Dermis microvascular lymphatic vessel endothelial cell (primary cell): Measurements from ENCODE around the gene STYX. TPM values are rescaled to one million over a fixed set of nuclear protein-coding genes. Genes with fewer than 3 reads are reported as not detected.
"Not testable (repeated sequence)": the region's sequence is repeated elsewhere in the genome, so short reads cannot be mapped to it uniquely, and the experiment has no call there.

Experiments
- DNase-seq, 2 donors: peaks; one replicate each; pipeline versions ENCODE4 v3.0.0 to v3.0.0-alpha.2; 2010; ENCODE audit warnings: low read depth in 2 of 2
- total RNA-seq: library from RNA; depleted of rRNA; stranded (reverse); fragments of >200 nt; gene quantifications from 2 replicates; pipeline ENCODE4 v1.2.1, GENCODE V29; 2014

Gene STYX
- total RNA-seq, 1 donor from 2014 or later = 22.2 TPM

DNA sequence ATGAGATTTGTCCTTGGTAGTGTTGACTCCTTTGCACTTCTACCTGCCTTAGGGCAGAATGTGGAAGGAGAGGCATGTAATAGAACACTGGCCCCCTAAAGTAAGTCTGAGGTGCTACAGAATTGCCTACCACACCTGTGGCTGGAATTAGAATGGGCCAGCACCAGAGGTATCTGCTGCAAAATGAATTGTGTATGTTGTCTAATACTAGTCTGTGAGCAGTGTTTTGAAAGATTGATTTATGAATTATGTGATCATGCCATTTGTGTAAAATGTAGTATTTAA lies 5.7 kb upstream of the STYX start:
- no peak for DNase-seq

DNA sequence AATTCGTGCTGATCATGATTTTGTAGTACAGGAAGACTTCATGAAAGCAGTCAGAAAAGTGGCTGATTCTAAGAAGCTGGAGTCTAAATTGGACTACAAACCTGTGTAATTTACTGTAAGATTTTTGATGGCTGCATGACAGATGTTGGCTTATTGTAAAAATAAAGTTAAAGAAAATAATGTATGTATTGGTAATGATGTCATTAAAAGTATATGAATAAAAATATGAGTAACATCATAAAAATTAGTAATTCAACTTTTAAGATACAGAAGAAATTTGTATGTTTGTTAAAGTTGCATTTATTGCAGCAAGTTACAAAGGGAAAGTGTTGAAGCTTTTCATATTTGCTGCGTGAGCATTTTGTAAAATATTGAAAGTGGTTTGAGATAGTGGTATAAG lies 2.5 kb upstream of the STYX start:
- DNase-seq = not testable (repeated sequence)

DNA sequence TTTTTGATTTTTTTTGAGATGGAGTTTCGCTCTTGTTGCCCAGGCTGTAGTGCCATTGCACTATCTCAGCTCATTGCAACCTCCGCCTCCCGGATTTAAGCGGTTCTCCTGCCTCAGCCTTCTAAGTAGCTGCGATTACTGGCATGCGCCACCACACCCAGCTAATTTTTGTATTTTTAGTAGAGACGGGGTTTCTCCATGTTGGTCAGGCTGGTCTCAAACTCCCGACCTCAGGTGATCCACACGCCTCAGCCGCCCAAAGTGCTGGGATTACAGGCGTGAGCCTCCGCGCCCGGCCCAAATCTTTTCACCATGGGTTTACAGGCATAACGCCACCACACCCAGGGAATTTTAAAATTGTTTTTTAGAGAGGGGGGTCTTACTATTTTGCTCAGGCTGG lies 931 bp upstream of the STYX start:
- not testable (repeated sequence) for DNase-seq

DNA sequence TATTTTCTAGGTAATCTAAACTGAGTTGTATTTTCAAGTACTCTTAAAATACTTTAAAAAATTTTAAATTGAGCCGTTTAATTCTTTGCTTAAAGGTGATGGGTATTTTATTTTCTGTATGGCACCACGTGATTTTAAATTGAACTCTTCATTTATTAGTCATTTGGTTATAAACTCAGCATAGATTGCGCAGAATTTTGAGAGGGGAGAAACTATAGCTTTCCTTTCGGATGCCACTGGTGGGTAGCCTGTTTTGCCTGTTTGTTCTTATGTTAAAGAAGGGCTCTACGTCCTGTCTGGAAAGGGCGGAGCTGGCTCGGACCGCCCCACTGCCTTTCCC lies 411 bp upstream of the STYX start:
- no peak for DNase-seq

DNA sequence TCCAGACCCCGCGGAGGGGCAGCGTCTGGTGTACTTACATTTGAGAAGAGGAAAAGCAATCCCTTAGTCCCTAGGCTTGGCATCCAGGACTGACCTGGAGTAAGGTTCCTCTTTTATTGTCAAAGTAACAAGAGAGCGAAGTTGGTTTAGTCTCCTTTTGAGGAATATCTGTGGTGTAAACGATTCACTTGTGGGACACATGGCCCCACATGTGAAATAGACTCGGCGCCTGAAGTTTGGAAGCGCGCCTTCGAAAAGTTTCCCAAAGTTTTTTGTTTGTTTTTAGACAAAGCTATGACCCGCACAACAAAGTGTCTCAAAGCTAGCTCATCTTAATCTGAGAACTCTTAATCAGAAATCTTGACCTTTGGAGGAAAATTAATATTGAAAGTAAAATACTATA lies 744 bp downstream of the STYX start:
- no peak for DNase-seq

- DNase-seq = no peak
Measured at GRCh38 chr14:52733824-52734223, 3.9 kb downstream of the STYX start.

GRCh38 chr14:52735921-52736489 lies 6.0 kb downstream of the STYX start:
- no peak for DNase-seq

DNA sequence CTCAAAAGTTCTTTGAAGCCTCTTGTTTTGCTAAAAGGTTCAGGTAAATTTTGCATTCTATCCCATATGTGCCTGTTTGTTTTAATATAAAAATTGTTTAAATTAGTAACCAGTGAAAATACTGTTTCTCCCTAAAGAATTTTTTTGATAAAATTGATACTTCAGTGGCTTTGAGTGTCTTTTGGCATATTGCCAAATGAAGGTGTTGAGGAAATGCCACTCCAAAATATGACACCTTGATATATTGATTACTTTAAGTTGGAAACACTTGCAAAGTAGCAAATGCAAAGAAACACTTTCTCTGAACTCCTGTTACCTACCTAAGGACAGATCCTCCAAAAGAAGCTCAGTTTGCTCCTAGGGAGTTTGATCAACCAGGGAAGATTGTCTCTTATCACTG lies 8.4 kb downstream of the STYX start:
- DNase-seq = no peak

- peak in 1 of 2 donors; percentile 53 for DNase-seq
Measured at GRCh38 chr14:52740751-52741150, 10.8 kb downstream of the STYX start.

- peak in 1 of 2 donors; percentile 10 for DNase-seq
Measured at GRCh38 chr14:52741865-52742264, 11.9 kb downstream of the STYX start.

DNA sequence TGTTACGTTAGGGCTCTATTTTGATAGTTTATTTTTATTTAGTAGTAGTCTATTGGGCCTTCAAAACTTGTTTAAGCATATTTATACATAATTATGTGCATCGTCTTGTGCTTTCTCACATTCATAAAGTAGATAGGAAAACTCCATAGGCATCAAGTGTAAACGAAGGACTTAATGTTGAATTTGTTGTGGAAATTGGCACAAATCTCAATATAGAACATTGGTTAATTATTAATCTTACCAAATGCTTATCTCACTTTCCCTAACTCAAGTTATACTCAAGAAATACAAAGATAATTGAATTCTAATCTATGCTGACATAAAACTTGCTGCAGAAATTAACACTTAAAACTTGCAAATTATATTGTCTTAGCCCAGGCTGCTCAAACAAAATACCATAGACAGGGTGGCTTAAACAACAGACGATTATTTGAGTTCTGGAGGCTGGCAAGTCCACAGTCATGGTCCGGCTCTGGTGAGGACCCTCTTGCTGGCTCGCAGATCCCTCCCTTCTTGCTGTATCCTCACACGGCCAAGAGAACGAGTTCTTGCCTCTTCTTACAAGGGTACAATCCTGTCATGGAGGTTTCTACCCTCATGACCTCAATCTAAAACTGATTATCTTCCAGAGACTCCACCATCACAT lies 18.8 kb downstream of the STYX start:
- no peak for DNase-seq

DNA sequence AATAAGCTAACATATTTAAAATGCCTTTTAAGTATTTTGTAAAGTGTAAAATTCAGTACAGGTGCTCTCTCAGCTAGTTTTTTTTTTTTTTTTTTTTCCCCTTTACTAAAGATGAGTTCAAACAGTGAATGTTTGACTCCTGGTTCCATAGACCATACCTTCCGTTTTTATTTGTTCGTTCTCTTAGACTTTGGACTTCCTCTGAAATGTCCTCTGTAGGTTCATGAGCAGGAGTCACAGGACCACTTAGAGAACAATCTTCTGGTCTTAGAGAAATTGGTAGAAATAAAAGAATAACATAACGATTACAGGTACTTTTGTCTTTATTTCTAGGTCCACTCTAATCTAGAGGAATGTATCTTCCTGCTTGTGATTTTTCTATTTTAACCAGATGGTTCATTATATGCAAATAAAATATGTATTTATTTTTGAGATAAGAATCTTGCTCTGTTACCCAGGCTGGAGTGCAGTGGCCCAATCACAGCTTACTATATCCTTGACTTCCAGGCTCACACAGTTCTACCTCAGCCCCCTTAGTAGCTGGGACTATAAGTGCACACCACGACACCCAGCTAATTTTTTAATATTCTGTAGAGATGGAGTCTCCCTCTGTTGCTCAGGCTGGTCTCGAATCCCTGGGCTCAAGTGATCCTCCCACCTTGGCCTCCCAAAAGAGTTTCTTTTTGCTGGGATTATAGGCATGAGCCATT lies 25.8 kb downstream of the STYX start:
- no peak for DNase-seq

GRCh38 chr14:52759145-52759544 lies 29.2 kb downstream of the STYX start:
- DNase-seq = no peak

DNA sequence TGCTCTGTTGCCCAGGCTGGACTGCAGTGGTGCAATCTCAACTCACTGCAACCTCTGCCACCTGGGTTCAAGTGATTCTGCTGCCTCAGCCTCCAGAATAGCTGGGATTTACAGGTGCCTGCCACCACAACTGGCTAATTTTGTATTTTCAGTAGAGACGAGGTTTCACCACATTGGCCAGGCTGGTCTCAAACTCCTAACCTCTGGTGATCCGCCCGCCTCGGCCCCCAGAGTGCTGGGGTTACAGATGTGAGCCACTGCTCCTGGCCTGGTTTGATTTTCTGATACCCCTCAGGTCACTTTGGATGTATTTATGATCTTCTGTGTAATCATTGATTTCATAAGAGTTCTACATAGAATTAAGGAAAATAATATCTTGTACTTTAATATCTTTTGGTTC lies 33.0 kb downstream of the STYX start:
- not testable (repeated sequence) for DNase-seq

GRCh38 chr14:52767058-52767833 lies 37.3 kb downstream of the STYX start:
- no peak for DNase-seq

DNA sequence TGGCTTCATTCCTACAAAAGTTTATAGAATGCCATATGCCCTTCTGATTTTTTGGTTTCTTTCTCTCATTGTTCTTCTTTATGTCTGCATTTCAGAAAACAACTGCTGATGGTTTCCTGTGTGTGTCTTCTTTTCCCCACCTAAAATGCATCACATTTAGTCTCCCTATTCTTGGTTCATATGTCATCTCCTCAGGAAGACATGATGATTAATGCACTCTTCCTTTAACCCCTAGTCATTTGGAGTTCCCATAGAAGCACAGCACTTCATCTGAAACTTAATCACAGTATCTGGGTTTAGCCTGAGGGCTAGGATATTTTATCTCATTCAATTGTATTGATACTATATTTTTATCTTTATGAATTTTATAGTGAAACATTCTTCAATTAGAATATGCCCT lies 39.9 kb downstream of the STYX start:
- peak in 1 of 2 donors; percentile 78 for DNase-seq

DNA sequence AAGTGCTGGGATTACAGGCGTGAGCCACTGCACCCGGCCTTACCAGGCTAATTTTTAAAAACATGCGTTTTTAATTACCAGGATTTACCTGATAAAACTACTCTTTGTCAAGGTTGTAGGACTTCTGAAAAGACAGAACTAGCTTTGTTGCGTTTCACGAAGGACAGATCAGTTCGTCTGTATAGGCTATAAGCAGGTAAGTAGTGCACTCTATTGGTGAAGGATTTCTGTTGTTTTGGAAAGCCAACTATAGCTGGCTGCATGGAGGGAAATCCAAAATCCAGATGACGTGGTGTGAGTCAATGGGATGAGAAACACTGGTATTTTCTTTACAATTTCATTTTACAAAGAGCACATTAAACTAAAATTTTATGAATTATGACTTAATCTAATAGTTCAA lies 46.9 kb downstream of the STYX start:
- no peak for DNase-seq

DNA sequence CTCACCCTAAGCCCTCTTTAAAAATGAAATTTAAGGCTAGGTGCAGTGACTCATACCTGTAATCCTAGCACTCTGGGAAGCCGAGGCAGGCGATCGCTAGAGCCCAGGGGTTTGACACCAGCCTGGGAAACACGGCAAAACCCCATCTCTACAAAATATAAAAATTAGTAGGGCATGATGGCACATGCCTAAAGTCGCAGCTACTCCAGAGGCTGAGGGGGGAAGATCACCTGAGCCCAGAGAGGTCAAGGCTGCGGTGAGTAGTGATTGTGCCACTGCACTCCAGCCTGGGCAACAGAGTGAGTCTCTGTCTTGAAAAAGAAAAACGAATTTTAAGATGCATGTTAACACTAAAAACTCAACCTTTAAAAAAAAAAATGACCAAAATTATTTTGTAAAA lies 48.7 kb downstream of the STYX start:
- DNase-seq = no peak

DNA sequence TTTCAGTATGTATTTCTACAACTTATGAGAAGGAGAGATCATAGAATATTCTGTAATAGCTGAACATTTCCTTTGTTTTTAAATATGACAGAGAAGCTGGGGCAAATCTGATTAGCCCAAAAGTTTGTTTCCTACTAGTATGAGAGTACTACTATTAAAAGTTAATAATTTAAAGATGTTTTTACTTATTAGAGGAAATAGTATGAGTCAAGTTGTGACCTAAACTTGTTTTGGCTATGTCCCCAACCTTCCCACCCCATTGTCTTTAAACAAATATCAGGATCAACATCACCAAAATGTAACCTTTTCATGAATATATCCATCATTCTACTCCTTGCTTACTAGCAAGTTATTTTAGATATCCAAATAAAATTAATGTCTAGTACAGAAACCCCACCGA lies 50.9 kb downstream of the STYX start:
- peak in 1 of 2 donors; percentile 42 for DNase-seq

DNA sequence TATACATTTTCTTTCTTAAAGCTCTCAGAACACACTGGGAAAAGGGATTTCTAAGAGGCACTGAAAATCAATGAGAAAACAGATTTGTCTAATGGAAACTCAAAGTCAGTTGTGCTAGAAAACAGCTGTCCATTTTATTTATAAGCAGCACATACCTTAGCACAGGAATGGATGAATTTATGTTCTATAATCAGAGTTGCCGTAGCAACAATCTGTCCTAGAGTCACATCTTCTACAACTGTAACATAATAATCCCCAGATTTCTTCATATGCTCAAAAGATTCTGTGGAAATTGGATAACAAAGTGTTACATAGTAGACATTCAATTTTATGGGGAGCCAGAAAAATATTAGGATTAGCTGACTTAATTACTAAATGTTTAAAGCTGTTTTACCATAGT lies 51.7 kb downstream of the STYX start:
- DNase-seq = peak in 1 of 2 donors; percentile 6

DNA sequence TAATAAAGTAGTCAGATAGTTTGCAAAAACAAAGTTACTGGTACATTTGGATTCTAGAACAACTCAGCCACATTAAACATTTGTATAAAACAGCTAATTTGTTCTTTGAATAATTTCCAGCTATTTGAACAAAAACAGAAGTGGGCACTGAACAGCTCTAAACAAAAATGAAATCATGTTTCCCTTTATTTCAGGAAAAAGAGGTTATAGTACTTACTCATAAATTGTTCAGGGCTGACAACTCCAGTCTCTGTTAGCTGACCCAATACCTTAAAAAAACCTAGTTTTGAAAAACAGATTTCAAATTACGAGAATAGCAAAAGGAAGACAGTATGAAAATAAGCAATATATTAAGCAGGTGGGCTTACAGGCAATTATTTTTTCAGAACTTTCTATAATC lies 53.2 kb downstream of the STYX start:
- peak in 1 of 2 donors; percentile 45 for DNase-seq

DNA sequence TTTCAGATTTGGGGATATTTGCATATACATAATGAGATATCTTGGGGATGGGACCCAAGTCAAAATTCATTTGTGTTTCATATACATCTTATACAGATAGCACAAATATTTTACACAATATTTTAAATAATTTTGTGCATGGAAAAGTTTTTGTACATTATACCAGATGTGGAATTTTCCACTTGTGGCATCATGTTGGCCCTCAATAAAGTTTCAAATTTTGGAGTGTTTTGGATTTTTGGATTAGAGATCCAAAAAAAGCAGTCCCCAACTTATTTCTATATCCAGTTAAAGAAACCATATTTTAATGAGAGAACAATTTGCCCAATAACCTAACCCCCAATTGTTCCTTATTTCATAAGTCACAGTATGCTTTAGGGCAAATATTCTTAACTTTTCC lies 56.9 kb downstream of the STYX start:
- DNase-seq = no peak

DNA sequence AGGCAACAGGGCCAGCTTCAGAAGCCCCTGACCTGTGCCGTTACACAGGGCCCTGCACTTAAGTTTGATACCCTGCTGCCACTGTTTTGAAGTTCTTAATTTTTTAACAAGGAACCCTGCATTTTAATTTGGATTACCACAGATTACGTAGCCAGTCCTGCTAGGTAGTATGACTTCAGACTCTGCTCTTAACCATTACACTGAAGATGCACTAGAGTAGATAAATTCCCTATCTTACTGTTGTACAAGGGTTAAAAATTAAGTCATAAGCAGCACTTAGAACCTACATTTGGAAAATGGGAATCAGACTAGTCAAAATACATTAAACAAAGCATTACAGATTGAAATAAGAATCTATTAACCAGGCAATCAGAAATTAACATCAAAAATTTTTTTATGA lies 59.2 kb downstream of the STYX start:
- DNase-seq = no peak
